GM21360 (cell line): ENCODE data around the gene TNFAIP6.

ENCODE experiments used
- ATAC-seq: cut with Tn5 transposase; IDR thresholded peaks from one replicate; pipeline ENCODE4 v1.9.1; 2021; ENCODE audit warnings: mild to moderate bottlenecking, moderate library complexity; ENCODE audit not compliant: unreplicated experiment

Gene TNFAIP6

GRCh38 chr2:151358166-151358970, 976 bp downstream of the TNFAIP6 start:
- no peak for ATAC-seq

- no peak for ATAC-seq
Observed at GRCh38 chr2:151359768-151360461, 2.5 kb downstream of the TNFAIP6 start.

- no peak for ATAC-seq
Observed at GRCh38 chr2:151361674-151362370, 4.4 kb downstream of the TNFAIP6 start.

GRCh38 chr2:151363709-151364108, 6.3 kb downstream of the TNFAIP6 start:
- ATAC-seq = peak; percentile 97

- ATAC-seq = no peak
Observed at GRCh38 chr2:151367571-151367970, 10.2 kb downstream of the TNFAIP6 start.

GRCh38 chr2:151374436-151374835, 17.0 kb downstream of the TNFAIP6 start:
- ATAC-seq = peak; percentile 97

GRCh38 chr2:151379169-151379568, 21.8 kb downstream of the TNFAIP6 start:
- no peak for ATAC-seq

GRCh38 chr2:151380580-151381235, 23.3 kb downstream of the TNFAIP6 start:
- ATAC-seq = no peak

- no peak for ATAC-seq
Observed at GRCh38 chr2:151381266-151381665, 23.9 kb downstream of the TNFAIP6 start.

GRCh38 chr2:151388011-151388410, 30.6 kb downstream of the TNFAIP6 start:
- no peak for ATAC-seq

GRCh38 chr2:151391436-151391835, 34.0 kb downstream of the TNFAIP6 start:
- no peak for ATAC-seq

- ATAC-seq = no peak
Observed at GRCh38 chr2:151394509-151394908, 37.1 kb downstream of the TNFAIP6 start.

GRCh38 chr2:151395509-151396374, 38.4 kb downstream of the TNFAIP6 start:
- no peak for ATAC-seq

GRCh38 chr2:151399981-151400380, 42.6 kb downstream of the TNFAIP6 start:
- no peak for ATAC-seq

GRCh38 chr2:151401149-151401548, 43.8 kb downstream of the TNFAIP6 start:
- ATAC-seq = no peak

- ATAC-seq = no peak
Observed at GRCh38 chr2:151403914-151404313, 46.5 kb downstream of the TNFAIP6 start.

- no peak for ATAC-seq
Observed at GRCh38 chr2:151405376-151405775, 48.0 kb downstream of the TNFAIP6 start.

GRCh38 chr2:151407281-151407680, 49.9 kb downstream of the TNFAIP6 start:
- no peak for ATAC-seq

- no peak for ATAC-seq
Observed at GRCh38 chr2:151408788-151409600, 51.6 kb downstream of the TNFAIP6 start.
